Ascending aorta (tissue), 2 donors: Measurements from ENCODE around the gene ITGA5. TPM values are rescaled to one million over a fixed set of nuclear protein-coding genes. Genes with fewer than 3 reads are reported as not detected.

ENCODE experiments used
- DNase-seq, 2 donors: peaks; one replicate each; pipeline ENCODE4 v3.0.0-alpha.2; 2019; ENCODE audit warnings: low spot score in 2 of 2
- H3K27ac ChIP-seq, 2 donors: fragments of 200-600 bp; sonication (generic); one replicate each; pipeline ENCODE4 v1.5.1; 2016 to 2017; ENCODE audit warnings: mild to moderate bottlenecking in 1 of 2
- H3K27me3 ChIP-seq: fragments of 200-600 bp; sonication (generic); one replicate; pipeline ENCODE4 v1.5.1; 2017
- H3K36me3 ChIP-seq, 2 donors: fragments of 200-600 bp; sonication (generic); one replicate each; pipeline ENCODE4 v1.5.1; 2016
- H3K4me1 ChIP-seq, 2 donors: fragments of 200-600 bp; sonication (generic); one replicate each; pipeline ENCODE4 v1.5.1; 2016 to 2017; ENCODE audit warnings: mild to moderate bottlenecking in 1 of 2
- H3K4me3 ChIP-seq, 2 donors: fragments of 200-600 bp; sonication (generic); one replicate each; pipeline ENCODE4 v1.5.1; 2016 to 2017; ENCODE audit warnings: mild to moderate bottlenecking in 1 of 2
- H3K9me3 ChIP-seq, 2 donors: fragments of 200-600 bp; sonication (generic); one replicate each; pipeline ENCODE4 v1.5.1; 2016
- intact Hi-C: fragments of 100-400 bp; cut with DNase I; formaldehyde crosslinking; loops from one replicate; pipeline ENCODE4 v1.15.1; 2023
- total RNA-seq: library from RNA; depleted of rRNA; stranded (reverse); fragments of >200 nt; gene quantifications from one replicate; pipeline ENCODE4 v1.1.0, GENCODE V29; 2016
- TF ChIP-seq, protein P1 (sequence below), 3 experiments: fragments of 200-600 bp in 2 of 3; fragments of 450-650 bp in 1 of 3; sonication (generic) in 2 of 3; IDR thresholded peaks; one replicate each; pipeline ENCODE4 v1.5.1; 2016 to 2019; ENCODE audit warnings: antibody characterized with exemption in 3 of 3, mild to moderate bottlenecking in 1 of 3, moderate library complexity in 1 of 3

Gene ITGA5
- total RNA-seq, 1 donor from 2014 or later: 973 TPM

DNA sequence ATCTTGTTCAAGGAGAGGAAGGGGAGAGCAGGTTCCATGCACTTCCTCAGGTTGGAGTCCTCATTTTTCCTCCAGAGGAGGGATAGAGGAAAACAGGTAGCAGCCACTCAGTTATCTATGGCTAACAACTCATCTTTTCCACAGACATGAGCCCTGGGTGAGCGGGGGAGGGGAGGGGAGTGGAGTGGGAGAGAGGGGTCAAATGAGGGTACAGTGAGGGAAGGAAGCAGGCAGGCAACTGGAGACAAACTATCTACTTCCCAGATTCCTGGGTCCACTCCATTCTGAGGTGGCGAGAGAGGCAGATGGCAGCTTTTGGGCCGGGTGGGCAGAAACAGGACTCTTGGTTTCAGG is 32.0 kb downstream of the ITGA5 start:
- intact Hi-C loops: no loop called here
- H3K4me3 ChIP-seq: no peak overlapping the region
- peaks cover 0 to 10% of the 10 kb centered on the region in 2 donors for H3K4me1 ChIP-seq
- H3K36me3 ChIP-seq: no peaks in the 10 kb centered on the region
- H3K27me3 ChIP-seq: no peaks in the 10 kb centered on the region
- TF ChIP-seq, protein P1, sequence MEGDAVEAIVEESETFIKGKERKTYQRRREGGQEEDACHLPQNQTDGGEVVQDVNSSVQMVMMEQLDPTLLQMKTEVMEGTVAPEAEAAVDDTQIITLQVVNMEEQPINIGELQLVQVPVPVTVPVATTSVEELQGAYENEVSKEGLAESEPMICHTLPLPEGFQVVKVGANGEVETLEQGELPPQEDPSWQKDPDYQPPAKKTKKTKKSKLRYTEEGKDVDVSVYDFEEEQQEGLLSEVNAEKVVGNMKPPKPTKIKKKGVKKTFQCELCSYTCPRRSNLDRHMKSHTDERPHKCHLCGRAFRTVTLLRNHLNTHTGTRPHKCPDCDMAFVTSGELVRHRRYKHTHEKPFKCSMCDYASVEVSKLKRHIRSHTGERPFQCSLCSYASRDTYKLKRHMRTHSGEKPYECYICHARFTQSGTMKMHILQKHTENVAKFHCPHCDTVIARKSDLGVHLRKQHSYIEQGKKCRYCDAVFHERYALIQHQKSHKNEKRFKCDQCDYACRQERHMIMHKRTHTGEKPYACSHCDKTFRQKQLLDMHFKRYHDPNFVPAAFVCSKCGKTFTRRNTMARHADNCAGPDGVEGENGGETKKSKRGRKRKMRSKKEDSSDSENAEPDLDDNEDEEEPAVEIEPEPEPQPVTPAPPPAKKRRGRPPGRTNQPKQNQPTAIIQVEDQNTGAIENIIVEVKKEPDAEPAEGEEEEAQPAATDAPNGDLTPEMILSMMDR (IDR thresholded peaks at IDR 0.05): no peak
- DNase-seq: no peak
- H3K27ac ChIP-seq: peak overlapping the region in 1 of 2 donors; percentile 10
- H3K9me3 ChIP-seq: no peaks in the 10 kb centered on the region

DNA sequence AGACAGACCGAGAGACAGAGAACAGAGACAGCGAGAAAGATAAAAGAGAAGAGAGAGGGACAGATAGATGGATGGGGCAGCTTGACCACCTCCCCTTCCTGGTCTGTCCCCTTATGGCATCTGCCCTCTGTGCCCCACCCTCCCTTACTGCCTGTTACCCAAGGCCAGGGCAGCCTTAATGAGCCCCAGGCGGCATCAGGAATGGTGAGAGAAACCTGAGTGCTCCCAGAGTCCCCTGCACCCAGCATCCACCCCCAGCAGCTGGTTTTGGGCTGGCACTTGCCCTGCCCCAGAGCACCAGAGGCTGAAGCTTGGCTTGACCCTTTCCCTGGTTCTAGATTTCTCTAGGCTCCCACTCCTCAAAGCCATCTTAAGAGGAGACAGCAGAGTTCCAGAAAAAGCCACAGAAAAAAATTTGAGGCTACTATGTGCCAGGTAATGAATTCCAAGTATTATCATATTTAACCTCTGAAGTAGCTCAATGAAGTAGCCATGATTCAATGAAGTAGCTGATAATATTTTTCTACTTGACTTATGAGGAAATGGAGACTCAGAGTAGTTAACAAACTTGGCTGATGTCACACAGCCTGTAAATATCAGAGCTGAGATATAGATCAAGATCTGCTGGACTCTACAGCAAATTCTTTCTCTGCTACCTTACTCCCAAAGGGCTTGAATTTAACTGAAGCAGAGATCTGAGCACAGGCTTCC is 32.5 kb downstream of the ITGA5 start:
- Histone ChIP-seq H3K4me1 (peaks cover 0 to 9% of the 10 kb centered on the region in 2 donors), H3K27ac (no peak overlapping the region), H3K27me3 (no peaks in the 10 kb centered on the region), H3K9me3 (no peaks in the 10 kb centered on the region), H3K4me3 (no peak overlapping the region), H3K36me3 (no peaks in the 10 kb centered on the region)
- TF ChIP-seq, protein P1 (IDR thresholded peaks at IDR 0.05): no peak
- intact Hi-C loops: no loop called here
- no peak for DNase-seq

DNA sequence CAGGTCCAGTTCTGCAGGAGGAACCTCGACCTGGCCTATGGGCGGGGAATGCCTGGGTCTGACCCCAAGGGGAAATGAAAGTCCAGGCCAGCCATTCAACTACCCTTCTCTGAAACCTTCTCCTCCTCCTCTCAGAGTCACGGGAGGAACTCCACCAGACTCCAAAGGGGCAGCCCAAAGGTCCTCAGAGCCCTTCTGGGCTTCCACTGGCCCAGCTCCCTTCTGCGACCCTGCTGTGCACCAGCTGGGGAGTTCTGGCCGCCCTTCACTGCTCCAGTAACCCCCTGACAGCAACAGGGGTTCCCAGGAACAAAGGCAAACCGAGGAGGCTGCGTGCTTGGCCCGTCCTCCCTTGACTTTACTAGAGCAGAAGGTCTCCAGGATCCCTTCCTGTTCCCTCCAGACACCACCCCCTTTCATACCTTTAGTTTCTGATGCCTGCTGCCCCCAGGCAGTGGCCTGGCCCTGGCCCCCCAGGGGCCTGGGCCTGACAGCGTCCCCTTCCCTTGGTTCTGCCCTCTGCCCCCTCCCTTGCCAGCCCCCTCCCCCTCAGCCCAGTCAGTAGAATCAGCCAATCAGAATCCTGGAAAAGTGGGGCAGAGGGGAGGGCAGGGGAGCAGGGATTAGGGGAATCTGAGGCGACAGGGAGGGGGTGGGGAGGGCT is 33.7 kb downstream of the ITGA5 start:
- DNase-seq: no peak
- TF ChIP-seq, protein P1 (IDR thresholded peaks at IDR 0.05): no peak
- intact Hi-C loops: no loop called here
- Histone ChIP-seq H3K4me3 (no peak overlapping the region), H3K36me3 (no peaks in the 10 kb centered on the region), H3K27me3 (no peaks in the 10 kb centered on the region), H3K27ac (peak overlapping the region; percentile 9 to 54), H3K9me3 (no peaks in the 10 kb centered on the region), H3K4me1 (no peaks in the 10 kb centered on the region)

DNA sequence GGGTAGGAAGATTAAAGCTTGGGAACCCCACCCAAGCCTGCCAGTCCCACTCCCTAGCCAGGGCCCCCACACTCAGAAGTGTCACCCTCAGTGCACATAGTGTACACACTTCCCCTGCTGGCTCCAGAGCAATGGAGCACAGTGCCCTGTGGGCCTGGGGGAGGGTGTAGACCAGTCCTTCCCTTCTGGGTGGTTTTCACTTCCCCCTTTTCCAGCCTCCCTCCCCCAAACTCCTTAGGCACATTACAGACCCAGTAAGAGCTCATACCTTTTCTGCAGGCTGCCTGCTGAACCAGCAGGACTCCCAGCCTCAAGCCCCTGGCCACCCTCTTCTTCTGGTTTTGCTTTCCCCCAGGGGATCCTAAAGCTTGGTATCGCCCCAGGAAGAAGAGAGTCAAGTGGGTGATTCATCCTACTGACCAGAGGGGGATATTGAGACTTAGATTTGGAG is 34.5 kb downstream of the ITGA5 start, which contains the start of gene ZNF385A:
ZNF385A (minus strand) TSS at position 143 of the 451 bp plus-strand sequence. CDS start 219 bp downstream, outside the sequence.
- no peak within 1 kb of the TSS for H3K4me3 ChIP-seq
- no peaks in the 10 kb centered on the region for H3K36me3 ChIP-seq
- DNase-seq: no peak
- no peaks in the 10 kb centered on the region for H3K4me1 ChIP-seq
- H3K27ac ChIP-seq: peak within 1 kb of the TSS; percentile 9 to 54
- no peaks in the 10 kb centered on the region for H3K9me3 ChIP-seq
- no peaks in the 10 kb centered on the region for H3K27me3 ChIP-seq
- TF ChIP-seq, protein P1 (IDR thresholded peaks at IDR 0.05): no peak
- intact Hi-C loops: no loop called here

DNA sequence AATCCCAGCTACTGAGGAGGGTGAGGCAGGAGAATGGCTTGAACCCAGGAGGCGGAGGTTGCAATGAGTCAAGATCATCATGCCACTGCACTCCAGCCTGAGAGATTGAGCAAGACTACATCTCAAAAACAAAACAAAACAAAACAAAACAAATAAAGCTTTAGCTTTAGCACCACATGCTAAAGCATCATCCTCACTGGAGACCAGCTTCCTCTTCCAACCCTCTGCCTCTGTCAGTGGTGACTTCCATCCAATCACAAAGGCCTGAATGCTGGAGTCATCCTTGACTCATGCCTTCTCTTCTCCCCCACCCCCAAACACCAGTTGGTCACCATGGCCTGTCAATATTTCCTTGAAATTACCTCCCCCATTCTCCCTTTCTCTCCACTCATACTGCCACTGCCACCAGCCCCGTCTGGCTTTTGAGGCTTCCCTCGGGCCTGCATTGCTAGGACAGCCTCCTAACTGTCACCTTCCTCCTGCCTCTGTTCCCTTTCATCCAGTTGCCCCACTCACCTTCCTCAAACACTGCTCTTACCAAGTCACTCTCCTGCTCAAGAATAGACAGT is 35.9 kb downstream of the ITGA5 start:
- TF ChIP-seq, protein P1 (IDR thresholded peaks at IDR 0.05): no peak
- H3K27ac ChIP-seq: no peak overlapping the region
- intact Hi-C loops: no loop called here

More for the DNA sequence above, 35.9 kb downstream of the ITGA5 start:
- H3K4me3 ChIP-seq: no peak overlapping the region
- no peak for DNase-seq
- no peaks in the 10 kb centered on the region for H3K27me3 ChIP-seq
- H3K36me3 ChIP-seq: no peaks in the 10 kb centered on the region
- H3K4me1 ChIP-seq: peaks cover 3 to 4% of the 10 kb centered on the region in 2 donors
- H3K9me3 ChIP-seq: no peaks in the 10 kb centered on the region
